ENCODE data around the gene PIGO. TPM values are rescaled to one million over a fixed set of nuclear protein-coding genes. Genes with fewer than 3 reads are reported as not detected.

The PIGO gene
- total and polyA plus RNA-seq, 12 donors, result 8.2 to 12.3 (median 10.3) TPM

- peaks cover 0 to 89% (median 12%) of the 10 kb centered on the region in 9 donors for H3K36me3 ChIP-seq
These were observed 53.4 kb downstream of the PIGO start for GRCh38 chr9:35042891-35043545.

DNA sequence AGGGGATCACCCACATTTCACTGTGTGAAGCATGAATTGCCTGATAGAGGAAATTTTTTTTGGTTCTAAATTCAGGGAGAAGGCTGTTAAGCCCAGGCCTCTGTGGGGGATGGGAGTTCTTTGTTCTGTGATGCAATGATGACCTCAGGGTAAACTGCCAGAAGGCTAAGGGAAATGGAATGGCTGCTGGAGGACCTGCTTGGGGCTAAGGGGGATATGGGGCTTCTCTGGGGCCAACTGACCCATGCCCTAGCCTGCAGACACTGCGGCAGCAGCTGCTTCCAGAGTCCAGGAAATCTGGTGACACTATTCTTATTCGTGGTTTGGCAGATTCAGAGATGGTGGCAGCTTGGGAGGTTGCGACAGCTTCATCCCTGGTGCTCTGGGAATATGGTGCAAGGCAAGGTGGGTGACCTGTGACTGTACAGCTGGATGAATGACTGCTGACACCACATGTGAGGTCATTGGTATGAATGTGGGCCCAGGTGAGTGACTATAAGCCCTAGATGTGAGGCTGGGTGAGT lies 54.2 kb downstream of the PIGO start:
- DNase-seq (no peak), ATAC-seq (peak in 1 of 8 donors; percentile 14)
- intact Hi-C loops (cut with DNase I), result loop anchor here in 2 of 10 donors (10.0 kb wide), 1 partner anchor 137 kb away; no protein-coding TSS in a partner anchor
- Histone ChIP-seq H3K27me3 (no peaks in the 10 kb centered on the region), H3K9me3 (no peaks in the 10 kb centered on the region), H3K4me3 (no peak overlapping the region), H3K36me3 (peaks cover 0 to 83% (median 7%) of the 10 kb centered on the region in 9 donors), H3K4me1 (peaks cover 0 to 6% (median 0%) of the 10 kb centered on the region in 9 donors), H3K27ac (no peak overlapping the region)
- TF ChIP-seq, protein P1, sequence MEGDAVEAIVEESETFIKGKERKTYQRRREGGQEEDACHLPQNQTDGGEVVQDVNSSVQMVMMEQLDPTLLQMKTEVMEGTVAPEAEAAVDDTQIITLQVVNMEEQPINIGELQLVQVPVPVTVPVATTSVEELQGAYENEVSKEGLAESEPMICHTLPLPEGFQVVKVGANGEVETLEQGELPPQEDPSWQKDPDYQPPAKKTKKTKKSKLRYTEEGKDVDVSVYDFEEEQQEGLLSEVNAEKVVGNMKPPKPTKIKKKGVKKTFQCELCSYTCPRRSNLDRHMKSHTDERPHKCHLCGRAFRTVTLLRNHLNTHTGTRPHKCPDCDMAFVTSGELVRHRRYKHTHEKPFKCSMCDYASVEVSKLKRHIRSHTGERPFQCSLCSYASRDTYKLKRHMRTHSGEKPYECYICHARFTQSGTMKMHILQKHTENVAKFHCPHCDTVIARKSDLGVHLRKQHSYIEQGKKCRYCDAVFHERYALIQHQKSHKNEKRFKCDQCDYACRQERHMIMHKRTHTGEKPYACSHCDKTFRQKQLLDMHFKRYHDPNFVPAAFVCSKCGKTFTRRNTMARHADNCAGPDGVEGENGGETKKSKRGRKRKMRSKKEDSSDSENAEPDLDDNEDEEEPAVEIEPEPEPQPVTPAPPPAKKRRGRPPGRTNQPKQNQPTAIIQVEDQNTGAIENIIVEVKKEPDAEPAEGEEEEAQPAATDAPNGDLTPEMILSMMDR (IDR thresholded peaks at IDR 0.05), result no peak
- WGBS, 2 donors, result 83 to 86% methylated on average over 3 of the region's 3 CpGs

More at GRCh38 chr9:35042891-35043545, 53.4 kb downstream of the PIGO start:
- TF ChIP-seq, protein P1 (IDR thresholded peaks at IDR 0.05), result no peak
- Histone ChIP-seq H3K4me1 (peaks cover 0 to 6% (median 0%) of the 10 kb centered on the region in 9 donors), H3K9me3 (no peaks in the 10 kb centered on the region), H3K27me3 (no peaks in the 10 kb centered on the region), H3K27ac (no peak overlapping the region), H3K4me3 (no peak overlapping the region)
- DNase-seq, result no peak
- WGBS, 2 donors, result 91 to 92% methylated on average over 6 of the region's 6 CpGs
- intact Hi-C loops (cut with DNase I), result loop anchor here in 2 of 10 donors (10.0 kb wide), 1 partner anchor 138 kb away; no protein-coding TSS in a partner anchor
- ATAC-seq, result no peak

Other genes starting within 250 kb of the PIGO start
- 1 to 10 TPM in 1 of 10 donors, under 1 TPM in 9; 0.11 to 2.2 (median 0.44) TPM for gene PHF24, start 138.3 kb downstream of the PIGO start, total RNA-seq
- under 1 TPM; 0.07 to 0.09 TPM for gene PHF24, start 138.3 kb downstream of the PIGO start, polyA plus RNA-seq
- 100 to 1,000 TPM in 3 of 10 donors, 10 to 100 TPM in 7; 49.0 to 206 (median 85.1) TPM for gene DNAJB5, start 106.8 kb downstream of the PIGO start, total RNA-seq
- 100 to 1,000 TPM in 1 of 2 donors, 10 to 100 TPM in 1; 44.0 to 107 TPM for gene DNAJB5, start 106.8 kb downstream of the PIGO start, polyA plus RNA-seq
- 100 to 1,000 TPM; 227 to 385 (median 300) TPM for gene VCP, start 24.0 kb downstream of the PIGO start, total RNA-seq
- 100 to 1,000 TPM in 1 of 2 donors, 10 to 100 TPM in 1; 69.9 to 248 TPM for gene VCP, start 24.0 kb downstream of the PIGO start, polyA plus RNA-seq
- 1 to 10 TPM; 2.6 to 9.8 (median 4.5) TPM for gene FANCG, start 16.6 kb downstream of the PIGO start, total RNA-seq
- gene FANCG, start 16.6 kb downstream of the PIGO start, polyA plus RNA-seq, result 1 to 10 TPM; 3.4 to 6.4 TPM
- gene STOML2, start 6.5 kb upstream of the PIGO start, total RNA-seq, result 100 to 1,000 TPM; 122 to 153 (median 127) TPM
- gene STOML2, start 6.5 kb upstream of the PIGO start, polyA plus RNA-seq, result 100 to 1,000 TPM in 1 of 2 donors, 10 to 100 TPM in 1; 43.7 to 151 TPM
- gene ATOSB, start 19.3 kb upstream of the PIGO start, total RNA-seq, result 10 to 100 TPM; 12.2 to 20.3 (median 17.1) TPM
- 10 to 100 TPM; 25.5 to 31.6 TPM for gene ATOSB, start 19.3 kb upstream of the PIGO start, polyA plus RNA-seq
- gene UNC13B, start 65.4 kb upstream of the PIGO start, total RNA-seq, result 10 to 100 TPM; 13.7 to 27.1 (median 19.9) TPM
- gene UNC13B, start 65.4 kb upstream of the PIGO start, polyA plus RNA-seq, result 10 to 100 TPM; 13.1 to 15.4 TPM